Fibroblast of lung (primary cell): ENCODE measurements around the gene MYH13.

ENCODE experiments used
- CTCF ChIP-seq, 2 donors: IDR thresholded peaks in 1 of 2; conservative IDR thresholded peaks in 1 of 2; 1 replicate in 1 of 2; 2 replicates in 1 of 2; pipeline ENCODE4 v1.5.1; 2011 to 2012; ENCODE audit warnings: low read length in 2 of 2, control low read depth in 1 of 2, inconsistent platforms in 1 of 2, low read depth in 1 of 2, mild to moderate bottlenecking in 1 of 2
- EZH2 ChIP-seq: IDR thresholded peaks from 2 replicates; pipeline ENCODE4 v1.5.1; 2012; ENCODE audit warnings: low read length, control low read depth, mild to moderate bottlenecking; ENCODE audit errors: missing control alignments

DNA sequence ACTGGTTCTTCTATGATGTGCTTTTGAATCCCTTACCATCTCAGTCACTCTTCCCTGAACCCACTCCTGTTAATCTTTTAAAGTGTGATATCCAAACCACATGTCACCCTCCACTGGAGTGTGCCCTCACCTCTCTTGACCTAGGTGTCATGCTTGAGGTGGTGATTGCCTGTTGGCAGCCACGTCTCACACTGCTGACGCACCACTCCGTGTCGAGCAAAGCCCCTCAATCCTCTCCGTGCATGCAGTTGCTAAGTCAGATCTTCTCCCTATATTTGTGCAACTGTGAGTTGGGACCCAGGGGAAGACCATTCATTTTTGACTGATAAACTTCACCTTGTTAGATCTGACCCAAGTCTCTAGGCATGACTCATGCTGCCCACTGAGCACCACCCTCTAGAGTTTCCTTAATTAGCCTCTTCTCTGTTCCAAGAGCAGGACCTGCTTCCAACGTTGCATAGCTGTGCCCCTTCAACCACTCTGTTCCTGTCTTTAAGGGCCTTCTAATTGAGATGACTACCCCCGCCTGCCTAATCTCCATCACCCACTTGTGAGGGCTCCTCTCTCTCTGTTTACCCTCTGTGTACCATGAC is 2.7 kb downstream of the MYH13 start:
- TF ChIP-seq CTCF (conservative IDR thresholded peaks at IDR 0.05 in 1 of 2, IDR thresholded peaks at IDR 0.05 in 1 of 2; ENCODE audit: low read depth in 1 of 2, low read length in 2 of 2) (no peak), EZH2 (no peak)
